Small intestine (tissue), 7 donors: Measurements from ENCODE around the gene PRR20C. TPM values are rescaled to one million over a fixed set of nuclear protein-coding genes. Genes with fewer than 3 reads are reported as not detected.
"Not testable (repeated sequence)": the region's sequence is repeated elsewhere in the genome, so short reads cannot be mapped to it uniquely, and the experiment has no call there.

Source experiments
- DNase-seq, 2 donors: peaks; one replicate each; pipeline versions ENCODE4 v3.0.0 to v3.0.0-alpha.2; 2013
- FAIRE-seq: peaks from 2 replicates; lab custom pipeline; 2012; peaks lifted over from hg19 to GRCh38; lab: Jason Lieb, UNC
- H3K27ac ChIP-seq, 3 donors: one replicate each; pipeline ENCODE4 v1.5.1; 2013; ENCODE audit warnings: low read length in 2 of 3, mild to moderate bottlenecking in 2 of 3, control low read depth in 1 of 3, inconsistent platforms in 1 of 3, low read depth in 1 of 3, moderate library complexity in 1 of 3
- H3K27me3 ChIP-seq, 3 donors: one replicate each; pipeline ENCODE4 v1.6.1; 2013; ENCODE audit warnings: low read length in 3 of 3, inconsistent platforms in 1 of 3; ENCODE audit not compliant: control insufficient read depth in 3 of 3, insufficient read depth in 3 of 3
- H3K36me3 ChIP-seq, 3 donors: one replicate each; pipeline ENCODE4 v1.6.1; 2013; ENCODE audit warnings: low read length in 3 of 3, inconsistent platforms in 1 of 3, low read depth in 1 of 3, mild to moderate bottlenecking in 1 of 3, moderate library complexity in 1 of 3; ENCODE audit not compliant: control insufficient read depth in 3 of 3, insufficient read depth in 2 of 3
- H3K4me1 ChIP-seq, 3 donors: one replicate each; pipeline ENCODE4 v1.6.1; 2013; ENCODE audit warnings: low read length in 2 of 3, inconsistent platforms in 1 of 3, low read depth in 1 of 3, mild to moderate bottlenecking in 1 of 3, moderate library complexity in 1 of 3; ENCODE audit not compliant: control insufficient read depth in 3 of 3, insufficient read depth in 2 of 3
- H3K4me3 ChIP-seq, 3 donors: one replicate each; pipeline ENCODE4 v1.5.1; 2013; ENCODE audit warnings: low read length in 3 of 3, control low read depth in 1 of 3, inconsistent platforms in 1 of 3, low read depth in 1 of 3, mild to moderate bottlenecking in 1 of 3, moderate library complexity in 1 of 3
- H3K9me3 ChIP-seq, 2 donors: one replicate each; pipeline ENCODE4 v1.6.1; 2013; ENCODE audit warnings: low read depth in 1 of 2, low read length in 1 of 2; ENCODE audit not compliant: control insufficient read depth in 2 of 2, insufficient read depth in 1 of 2
- WGBS, 3 donors: extraction: QIAGEN DNeasy Blood & Tissue Kit; methylation state at CpG; one replicate each; pipeline ENCODE4 v1.1.7; 2013; 5-methylcytosine and 5-hydroxymethylcytosine counted together
- polyA plus RNA-seq, 4 donors: library from polyadenylated mRNA; stranded (reverse) in 3 of 4; unstranded in 1 of 4; fragments of 200-250 nt in 3 of 4; fragments of 120-200 nt in 1 of 4; gene quantifications; one replicate each; pipeline versions ENCODE4 v1.2.1 to v1.2.3, GENCODE V29; 2013
- donor health status: healthy with polysubstance abuse.
- donor health status: control.
- donor health status: control.
- donor health status: Bipolar disorder and iron deficiency.
- donor health status: healthy.

Gene PRR20C
- polyA plus RNA-seq, 4 donors: not detected

DNA sequence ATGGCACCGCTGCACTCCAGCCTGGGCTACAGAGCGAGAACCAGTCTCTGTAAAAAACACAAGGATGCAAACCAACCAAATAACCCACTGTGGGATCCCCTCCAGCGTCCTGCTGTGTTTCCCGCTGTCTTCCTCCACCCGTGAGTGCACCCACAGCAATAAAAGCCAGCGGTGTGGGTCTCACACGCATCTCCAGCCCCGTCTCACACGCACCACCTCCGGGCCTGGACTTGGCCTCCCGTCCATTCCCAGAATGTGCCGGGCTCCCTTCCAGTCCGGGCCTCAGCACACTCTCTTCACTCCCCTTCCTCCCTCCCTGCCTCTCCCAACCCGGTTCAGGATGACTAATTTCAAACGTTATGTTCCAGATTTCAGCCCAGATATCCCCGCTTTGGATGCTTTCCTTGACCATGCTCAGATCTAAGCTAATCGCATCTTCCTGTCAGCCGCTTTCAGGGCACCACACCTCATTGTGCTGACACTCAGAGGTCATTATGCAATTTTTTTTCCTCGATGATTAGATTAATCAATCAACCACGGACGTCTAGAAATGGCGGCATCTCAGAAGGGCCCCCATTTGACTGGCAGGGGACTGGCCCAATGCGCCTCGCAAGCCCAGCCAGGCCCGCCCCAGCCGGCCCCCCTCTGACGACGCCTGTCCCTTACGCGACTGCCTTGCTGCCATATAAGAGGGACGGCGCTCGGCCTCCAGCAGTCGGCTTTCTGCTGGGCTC, 13.5 kb upstream of the PRR20C start, which contains the start of gene PRR20A:
PRR20A (plus strand) TSS at position 684 of the 734 bp plus-strand sequence. CDS start 387 bp downstream, outside the sequence.
- not testable (repeated sequence) for H3K9me3 ChIP-seq, H3K4me1 ChIP-seq, H3K36me3 ChIP-seq, H3K27ac ChIP-seq, FAIRE-seq, H3K27me3 ChIP-seq, DNase-seq, H3K4me3 ChIP-seq
- 95 to 98% (median 97%) methylated on average over 7 to 13 of the region's 34 CpGs for WGBS, 3 donors

DNA sequence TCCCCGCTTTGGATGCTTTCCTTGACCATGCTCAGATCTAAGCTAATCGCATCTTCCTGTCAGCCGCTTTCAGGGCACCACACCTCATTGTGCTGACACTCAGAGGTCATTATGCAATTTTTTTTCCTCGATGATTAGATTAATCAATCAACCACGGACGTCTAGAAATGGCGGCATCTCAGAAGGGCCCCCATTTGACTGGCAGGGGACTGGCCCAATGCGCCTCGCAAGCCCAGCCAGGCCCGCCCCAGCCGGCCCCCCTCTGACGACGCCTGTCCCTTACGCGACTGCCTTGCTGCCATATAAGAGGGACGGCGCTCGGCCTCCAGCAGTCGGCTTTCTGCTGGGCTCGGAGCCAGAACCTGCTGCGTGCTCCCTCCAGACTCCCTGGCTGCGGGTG, 6.7 kb upstream of the PRR20C start, which contains the start of gene PRR20B:
PRR20B (plus strand) TSS at position 301 of the 400 bp plus-strand sequence. CDS start 387 bp downstream, outside the sequence.
- not testable (repeated sequence) for H3K27ac ChIP-seq, H3K4me1 ChIP-seq, FAIRE-seq, H3K36me3 ChIP-seq, DNase-seq, H3K27me3 ChIP-seq, H3K9me3 ChIP-seq, H3K4me3 ChIP-seq
- no CpG with 5 or more reads among the region's 22 CpGs for WGBS, 3 donors

DNA sequence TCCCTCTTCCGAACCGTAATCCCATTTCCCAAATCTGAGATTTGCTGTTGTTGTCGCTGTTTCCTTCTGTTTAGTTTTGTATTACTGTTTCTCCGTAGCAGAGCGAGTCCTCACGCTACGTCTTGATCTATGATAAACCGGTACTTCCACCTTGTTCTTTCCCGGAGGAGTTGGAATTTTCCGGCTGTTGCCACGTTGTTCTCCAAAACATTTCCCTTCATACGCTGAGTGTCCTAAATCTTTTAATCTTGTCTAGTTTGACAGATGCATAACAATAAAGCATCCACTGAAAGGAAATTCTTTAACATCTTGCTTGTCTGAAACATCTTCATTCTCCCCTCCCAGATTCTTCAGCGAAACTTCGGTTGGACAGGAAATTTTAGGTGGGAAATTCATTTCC, 5.8 kb upstream of the PRR20C start:
- H3K9me3 ChIP-seq, H3K27ac ChIP-seq, H3K4me1 ChIP-seq, H3K4me3 ChIP-seq, H3K27me3 ChIP-seq, FAIRE-seq, H3K36me3 ChIP-seq, DNase-seq: not testable (repeated sequence)
- WGBS, 3 donors: 94 to 95% (median 94%) methylated on average over 6 of the region's 14 CpGs

DNA sequence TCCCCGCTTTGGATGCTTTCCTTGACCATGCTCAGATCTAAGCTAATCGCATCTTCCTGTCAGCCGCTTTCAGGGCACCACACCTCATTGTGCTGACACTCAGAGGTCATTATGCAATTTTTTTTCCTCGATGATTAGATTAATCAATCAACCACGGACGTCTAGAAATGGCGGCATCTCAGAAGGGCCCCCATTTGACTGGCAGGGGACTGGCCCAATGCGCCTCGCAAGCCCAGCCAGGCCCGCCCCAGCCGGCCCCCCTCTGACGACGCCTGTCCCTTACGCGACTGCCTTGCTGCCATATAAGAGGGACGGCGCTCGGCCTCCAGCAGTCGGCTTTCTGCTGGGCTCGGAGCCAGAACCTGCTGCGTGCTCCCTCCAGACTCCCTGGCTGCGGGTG, 6.5 kb downstream of the PRR20C start, which contains the start of gene PRR20D:
PRR20D (plus strand) TSS at position 301 of the 400 bp plus-strand sequence. CDS start 387 bp downstream, outside the sequence.
- H3K36me3 ChIP-seq, DNase-seq, H3K27ac ChIP-seq, H3K4me1 ChIP-seq, FAIRE-seq, H3K9me3 ChIP-seq, H3K4me3 ChIP-seq, H3K27me3 ChIP-seq: not testable (repeated sequence)
- no CpG with 5 or more reads among the region's 22 CpGs for WGBS, 3 donors

DNA sequence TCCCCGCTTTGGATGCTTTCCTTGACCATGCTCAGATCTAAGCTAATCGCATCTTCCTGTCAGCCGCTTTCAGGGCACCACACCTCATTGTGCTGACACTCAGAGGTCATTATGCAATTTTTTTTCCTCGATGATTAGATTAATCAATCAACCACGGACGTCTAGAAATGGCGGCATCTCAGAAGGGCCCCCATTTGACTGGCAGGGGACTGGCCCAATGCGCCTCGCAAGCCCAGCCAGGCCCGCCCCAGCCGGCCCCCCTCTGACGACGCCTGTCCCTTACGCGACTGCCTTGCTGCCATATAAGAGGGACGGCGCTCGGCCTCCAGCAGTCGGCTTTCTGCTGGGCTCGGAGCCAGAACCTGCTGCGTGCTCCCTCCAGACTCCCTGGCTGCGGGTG, 13.0 kb downstream of the PRR20C start, which contains the start of gene PRR20E:
PRR20E (plus strand) TSS at position 301 of the 400 bp plus-strand sequence. CDS start 387 bp downstream, outside the sequence.
- not testable (repeated sequence) for H3K27me3 ChIP-seq, FAIRE-seq, H3K4me1 ChIP-seq, H3K4me3 ChIP-seq, H3K27ac ChIP-seq, H3K36me3 ChIP-seq, H3K9me3 ChIP-seq, DNase-seq
- no CpG with 5 or more reads among the region's 22 CpGs for WGBS, 3 donors

DNA sequence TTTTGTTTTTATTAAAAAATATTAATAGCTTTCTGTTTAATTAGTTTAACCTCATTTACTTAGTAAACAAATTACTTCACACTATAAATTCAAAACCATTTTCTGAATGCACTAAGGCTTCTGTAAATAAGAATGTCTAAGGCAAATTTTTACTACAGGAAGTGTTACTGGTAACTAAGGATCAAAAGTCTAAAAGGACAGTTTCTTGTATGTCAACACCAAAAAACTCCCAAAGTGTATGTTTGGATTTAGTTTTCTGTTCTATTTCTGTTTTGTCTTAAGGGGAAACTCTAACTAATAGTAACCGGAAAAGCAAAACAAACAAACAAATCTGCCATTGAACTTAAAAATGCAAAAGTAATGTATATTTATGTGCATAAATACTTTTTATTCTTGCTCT, 37.8 kb downstream of the PRR20C start:
- Histone ChIP-seq H3K27me3 (no peaks in the 10 kb centered on the region), H3K9me3 (no peaks in the 10 kb centered on the region), H3K4me3 (no peak overlapping the region), H3K36me3 (no peaks in the 10 kb centered on the region), H3K4me1 (no peaks in the 10 kb centered on the region), H3K27ac (no peak overlapping the region)
- 74 to 84% (median 77%) methylated on average over 1 of the region's 1 CpG for WGBS, 3 donors
- DNase-seq (no peak), FAIRE-seq (no peak)

Other genes with a start within 250 kb of the PRR20C start
- gene PRR20A, start 13.1 kb upstream of the PRR20C start, polyA plus RNA-seq: not detected
- not detected for gene PRR20B, start 6.6 kb upstream of the PRR20C start, polyA plus RNA-seq
- not detected for gene PRR20D, start 6.6 kb downstream of the PRR20C start, polyA plus RNA-seq
- gene PRR20E, start 13.1 kb downstream of the PRR20C start, polyA plus RNA-seq: not detected